Measurements from ENCODE around the gene SLC22A5. TPM values are rescaled to one million over a fixed set of nuclear protein-coding genes. Genes with fewer than 3 reads are reported as not detected.
"Not testable (repeated sequence)": the region's sequence is repeated elsewhere in the genome, so short reads cannot be mapped to it uniquely, and the experiment has no call there.

SLC22A5 gene
- total RNA-seq, 3 donors from 2014 or later (not counting 1 experiment from before 2014, with no cell fraction given): 1.6 to 5.0 (median 3.9) TPM

- H3K27me3 ChIP-seq (ENCODE audit: control insufficient read depth, insufficient read depth, low read length): no peaks in the 10 kb centered on the region
- TF ChIP-seq CTCF (IDR thresholded peaks at IDR 0.05): no peak
- WGBS (ENCODE audit: insufficient coverage): 73% methylated on average over 1 of the region's 1 CpG
- intact Hi-C loops (cut with micrococcal nuclease): no loop called here
- Mint-ChIP-seq H3K27me3 (ENCODE audit: low read depth in 2 of 2) (no peaks in the 10 kb centered on the region), H3K4me1 (peaks cover 31 to 63% of the 10 kb centered on the region in 2 donors), H3K9me3 (no peaks in the 10 kb centered on the region), H3K36me3 (no peaks in the 10 kb centered on the region), H3K4me3 (no peak overlapping the region), H3K27ac (no peak overlapping the region)
- no peak overlapping the region for H3K4me3 ChIP-seq (ENCODE audit: low read length)
- no peak for DNase-seq
- H3K4me1 ChIP-seq (ENCODE audit: control insufficient read depth, insufficient read depth, low read length): peaks cover 12% of the 10 kb centered on the region
- peaks cover 6% of the 10 kb centered on the region for H3K36me3 ChIP-seq (ENCODE audit: control insufficient read depth, insufficient read depth, low read length)
- H3K27ac ChIP-seq (ENCODE audit: low read length): no peak overlapping the region
- ATAC-seq: no peak
- H3K9me3 ChIP-seq (ENCODE audit: control insufficient read depth, insufficient read depth, low read length): no peaks in the 10 kb centered on the region
Measured at GRCh38 chr5:132396589-132397031, 27.1 kb downstream of the SLC22A5 start.

GRCh38 chr5:132397224-132397623 is 27.7 kb downstream of the SLC22A5 start:
- intact Hi-C loops (cut with micrococcal nuclease): no loop called here
- H3K27me3 ChIP-seq (ENCODE audit: control insufficient read depth, insufficient read depth, low read length): no peaks in the 10 kb centered on the region
- no peak overlapping the region for H3K4me3 ChIP-seq (ENCODE audit: low read length)
- no peaks in the 10 kb centered on the region for H3K27me3 Mint-ChIP-seq (ENCODE audit: low read depth in 2 of 2)
- no peaks in the 10 kb centered on the region for H3K9me3 Mint-ChIP-seq
- H3K27ac Mint-ChIP-seq: no peak overlapping the region
- H3K4me3 Mint-ChIP-seq: no peak overlapping the region
- peaks cover 6% of the 10 kb centered on the region for H3K36me3 ChIP-seq (ENCODE audit: control insufficient read depth, insufficient read depth, low read length)
- H3K4me1 Mint-ChIP-seq: peaks cover 31 to 68% of the 10 kb centered on the region in 2 donors
- DNase-seq (no peak), ATAC-seq (no peak)
- no peak for TF ChIP-seq CTCF (IDR thresholded peaks at IDR 0.05)
- peaks cover 12% of the 10 kb centered on the region for H3K4me1 ChIP-seq (ENCODE audit: control insufficient read depth, insufficient read depth, low read length)
- H3K27ac ChIP-seq (ENCODE audit: low read length): no peak overlapping the region
- WGBS (ENCODE audit: insufficient coverage): 93% methylated on average over 2 of the region's 2 CpGs
- no peaks in the 10 kb centered on the region for H3K36me3 Mint-ChIP-seq
- H3K9me3 ChIP-seq (ENCODE audit: control insufficient read depth, insufficient read depth, low read length): no peaks in the 10 kb centered on the region

- H3K9me3 ChIP-seq (ENCODE audit: control insufficient read depth, insufficient read depth, low read length); H3K27ac ChIP-seq (ENCODE audit: low read length); H3K27me3 Mint-ChIP-seq (ENCODE audit: low read depth in 2 of 2); ATAC-seq; H3K27ac Mint-ChIP-seq; H3K36me3 ChIP-seq (ENCODE audit: control insufficient read depth, insufficient read depth, low read length); intact Hi-C loops (cut with micrococcal nuclease); DNase-seq; H3K9me3 Mint-ChIP-seq; H3K4me3 Mint-ChIP-seq; H3K4me3 ChIP-seq (ENCODE audit: low read length); H3K36me3 Mint-ChIP-seq; H3K27me3 ChIP-seq (ENCODE audit: control insufficient read depth, insufficient read depth, low read length): not testable (repeated sequence)
- peaks cover 31 to 65% of the 10 kb centered on the region in 2 donors for H3K4me1 Mint-ChIP-seq
- 85% methylated on average over 12 of the region's 12 CpGs for WGBS (ENCODE audit: insufficient coverage)
- peaks cover 12% of the 10 kb centered on the region for H3K4me1 ChIP-seq (ENCODE audit: control insufficient read depth, insufficient read depth, low read length)
Measured at GRCh38 chr5:132397936-132398675, 28.6 kb downstream of the SLC22A5 start.

- H3K27ac ChIP-seq (ENCODE audit: low read length); H3K36me3 ChIP-seq (ENCODE audit: control insufficient read depth, insufficient read depth, low read length); H3K4me3 Mint-ChIP-seq; DNase-seq; H3K9me3 ChIP-seq (ENCODE audit: control insufficient read depth, insufficient read depth, low read length); ATAC-seq; H3K36me3 Mint-ChIP-seq; H3K9me3 Mint-ChIP-seq; H3K4me3 ChIP-seq (ENCODE audit: low read length); intact Hi-C loops (cut with micrococcal nuclease); H3K27me3 ChIP-seq (ENCODE audit: control insufficient read depth, insufficient read depth, low read length); H3K27ac Mint-ChIP-seq; H3K27me3 Mint-ChIP-seq (ENCODE audit: low read depth in 2 of 2): not testable (repeated sequence)
- WGBS (ENCODE audit: insufficient coverage): 100% methylated on average over 2 of the region's 2 CpGs
- H3K4me1 Mint-ChIP-seq: peaks cover 41 to 49% of the 10 kb centered on the region in 2 donors
- peaks cover 14% of the 10 kb centered on the region for H3K4me1 ChIP-seq (ENCODE audit: control insufficient read depth, insufficient read depth, low read length)
Measured at GRCh38 chr5:132404041-132404440, 34.5 kb downstream of the SLC22A5 start.
